SJSA1 (cell line): Measurements from ENCODE around the gene GSDME. TPM values are rescaled to one million over a fixed set of nuclear protein-coding genes. Genes with fewer than 3 reads are reported as not detected.

ENCODE experiments used
- DNase-seq, 2 experiments: peaks; one replicate each; pipeline ENCODE4 v3.0.0-alpha.2; 2015 to 2020; ENCODE audit warnings: low spot score in 2 of 2, low read depth in 1 of 2
- H3K27ac ChIP-seq: fragments of 250-450 bp; sonication (Bioruptor Pico); 2 replicates; pipeline ENCODE4 v1.5.1; 2020; ENCODE audit warnings: mild to moderate bottlenecking, moderate library complexity
- H3K27me3 ChIP-seq: fragments of 250-450 bp; sonication (Bioruptor Pico); replicated peaks from 2 replicates; pipeline ENCODE4 v1.5.1; 2020; ENCODE audit warnings: mild to moderate bottlenecking, moderate library complexity
- H3K36me3 ChIP-seq: fragments of 250-450 bp; sonication (Bioruptor Pico); 2 replicates; pipeline ENCODE4 v1.5.1; 2020; ENCODE audit warnings: mild to moderate bottlenecking
- H3K4me1 ChIP-seq: fragments of 250-450 bp; sonication (Bioruptor Pico); replicated peaks from 2 replicates; pipeline ENCODE4 v1.6.1; 2021; ENCODE audit warnings: mild to moderate bottlenecking
- H3K4me3 ChIP-seq: fragments of 250-450 bp; sonication (Bioruptor Pico); 2 replicates; pipeline ENCODE4 v1.5.1; 2020; ENCODE audit warnings: mild to moderate bottlenecking
- H3K9me3 ChIP-seq: fragments of 250-450 bp; sonication (Bioruptor Pico); replicated peaks from 2 replicates; pipeline ENCODE4 v1.5.1; 2020; ENCODE audit warnings: mild to moderate bottlenecking
- total RNA-seq: library from RNA; depleted of rRNA; stranded (reverse); fragments of >200 nt; shearing (Covaris generic); gene quantifications from 2 replicates; pipeline ENCODE4 v1.2.3, GENCODE V29; 2014; rRNA removed

Gene GSDME
- total RNA-seq, 1 experiment from 2014 or later = 7.9 TPM

- DNase-seq = peak in 1 of 2 experiments; percentile 33
- no peaks in the 10 kb centered on the region for H3K27me3 ChIP-seq
- peaks cover 13% of the 10 kb centered on the region for H3K4me1 ChIP-seq
- peak overlapping the region; percentile 2; the same call in 1 of the 2 replicates for H3K27ac ChIP-seq
- H3K36me3 ChIP-seq = no peaks in the 10 kb centered on the region
- no peak overlapping the region for H3K4me3 ChIP-seq
- H3K9me3 ChIP-seq = no peaks in the 10 kb centered on the region
Observed at GRCh38 chr7:24668927-24669635, 88.2 kb downstream of the GSDME start.

- Histone ChIP-seq H3K36me3 (no peaks in the 10 kb centered on the region), H3K9me3 (no peaks in the 10 kb centered on the region), H3K4me3 (no peak overlapping the region), H3K27ac (no peak overlapping the region), H3K4me1 (peaks cover 13% of the 10 kb centered on the region), H3K27me3 (no peaks in the 10 kb centered on the region)
- DNase-seq = peak in 1 of 2 experiments; percentile 41
Observed at GRCh38 chr7:24665564-24666294, 91.5 kb downstream of the GSDME start.

GRCh38 chr7:24660546-24660945 lies 96.7 kb downstream of the GSDME start:
- Histone ChIP-seq H3K36me3 (no peaks in the 10 kb centered on the region), H3K4me1 (no peaks in the 10 kb centered on the region), H3K4me3 (no peak overlapping the region), H3K27me3 (no peaks in the 10 kb centered on the region), H3K9me3 (no peaks in the 10 kb centered on the region), H3K27ac (no peak overlapping the region)
- DNase-seq = no peak

DNA sequence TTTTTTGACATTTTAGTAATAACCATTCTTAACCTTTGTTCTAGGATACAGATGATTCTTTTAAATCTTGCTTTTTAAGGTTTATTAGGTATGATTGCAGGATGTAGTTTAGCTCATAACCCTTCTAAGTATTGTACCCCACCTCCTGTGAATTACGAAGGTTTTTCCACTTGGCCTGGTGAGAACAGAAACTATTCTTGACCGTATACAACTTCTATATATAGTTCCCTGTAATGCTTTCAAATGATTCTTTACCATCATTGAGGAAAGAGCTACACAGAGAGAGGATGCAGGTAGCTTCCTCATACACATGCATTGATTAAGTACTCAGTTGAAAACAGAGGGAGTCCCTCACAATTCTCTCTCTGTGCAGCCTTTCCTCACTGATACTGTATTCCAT lies 97.8 kb downstream of the GSDME start:
- H3K4me3 ChIP-seq = no peak overlapping the region
- no peaks in the 10 kb centered on the region for H3K9me3 ChIP-seq
- DNase-seq = no peak
- H3K27ac ChIP-seq = no peak overlapping the region
- H3K36me3 ChIP-seq = no peaks in the 10 kb centered on the region
- no peaks in the 10 kb centered on the region for H3K27me3 ChIP-seq
- no peaks in the 10 kb centered on the region for H3K4me1 ChIP-seq

- peaks cover 4% of the 10 kb centered on the region; the same call in 1 of the 2 replicates for H3K4me1 ChIP-seq
- no peak overlapping the region for H3K4me3 ChIP-seq
- no peak overlapping the region for H3K27ac ChIP-seq
- no peaks in the 10 kb centered on the region for H3K27me3 ChIP-seq
- H3K9me3 ChIP-seq = no peaks in the 10 kb centered on the region; the same call in 1 of the 2 replicates
- DNase-seq = no peak
- no peaks in the 10 kb centered on the region for H3K36me3 ChIP-seq
Observed at GRCh38 chr7:24657980-24658379, 99.3 kb downstream of the GSDME start.

DNA sequence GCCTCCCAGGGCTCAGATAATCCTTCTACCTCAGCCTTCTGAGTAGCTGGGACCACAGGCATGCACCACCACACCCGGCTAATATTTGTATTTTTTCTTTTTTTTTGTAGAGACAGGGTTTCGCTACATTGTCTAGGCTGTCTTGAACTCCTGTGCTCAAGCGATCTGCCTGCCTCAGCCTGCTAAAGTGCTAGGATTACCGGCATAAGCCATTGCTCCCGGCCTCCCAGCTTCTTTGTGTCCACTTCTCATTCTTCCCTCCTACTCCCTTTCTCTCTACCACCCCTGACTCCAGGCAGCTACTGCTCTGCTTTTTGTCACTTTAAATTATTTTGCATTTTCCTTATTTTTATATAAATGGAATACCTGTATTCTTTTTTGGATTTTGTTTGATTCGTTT lies 100.7 kb downstream of the GSDME start:
- Histone ChIP-seq H3K9me3 (no peaks in the 10 kb centered on the region; the same call in 1 of the 2 replicates), H3K36me3 (no peaks in the 10 kb centered on the region), H3K4me1 (peaks cover 4% of the 10 kb centered on the region; the same call in 1 of the 2 replicates), H3K4me3 (no peak overlapping the region), H3K27ac (no peak overlapping the region), H3K27me3 (no peaks in the 10 kb centered on the region)
- no peak for DNase-seq

GRCh38 chr7:24654305-24654704 lies 103.0 kb downstream of the GSDME start:
- Histone ChIP-seq H3K36me3 (no peaks in the 10 kb centered on the region), H3K4me3 (no peak overlapping the region), H3K27me3 (no peaks in the 10 kb centered on the region), H3K4me1 (peaks cover 4% of the 10 kb centered on the region; the same call in 1 of the 2 replicates), H3K27ac (no peak overlapping the region), H3K9me3 (no peaks in the 10 kb centered on the region; the same call in 1 of the 2 replicates)
- DNase-seq = no peak

DNA sequence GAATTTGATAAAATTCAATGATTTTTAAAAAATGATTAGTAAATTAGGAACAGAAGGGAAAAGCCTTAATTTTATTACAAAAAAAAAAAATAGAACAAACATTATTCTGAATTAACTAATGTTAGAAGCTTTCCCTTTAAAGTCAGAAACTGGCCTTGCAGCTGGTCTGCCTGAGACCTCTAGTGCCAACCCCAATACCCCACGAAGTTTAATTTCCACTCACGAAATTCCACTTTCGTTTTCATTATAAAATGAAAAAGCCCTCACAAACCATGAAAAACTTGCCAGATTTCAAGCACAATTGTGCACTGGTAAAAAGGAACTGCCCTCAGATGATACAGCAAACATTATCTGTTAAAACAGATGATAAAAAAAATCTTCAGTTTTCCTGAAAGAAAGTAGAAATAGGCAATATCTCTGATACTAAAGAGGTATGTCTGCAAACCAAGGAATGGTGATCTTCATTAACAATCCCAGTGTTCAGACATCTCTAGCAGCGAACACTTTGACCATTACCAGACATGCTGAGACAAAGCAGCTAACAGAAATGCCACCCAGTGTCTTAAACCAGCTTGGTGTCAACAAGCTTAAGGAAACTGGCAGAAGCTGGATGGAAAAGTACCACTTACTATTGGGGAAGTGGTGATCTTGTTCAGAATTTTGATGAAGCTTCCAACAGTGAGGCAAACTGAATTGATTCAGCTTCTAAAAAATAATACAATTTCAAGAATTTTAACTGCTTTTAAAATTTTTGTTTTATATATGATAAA lies 103.8 kb downstream of the GSDME start:
- no peak overlapping the region for H3K27ac ChIP-seq
- 0 out of 2 replicates have a peak overlapping the region, but pooled peaks have one; percentile 6 for H3K4me3 ChIP-seq
- H3K36me3 ChIP-seq = no peaks in the 10 kb centered on the region
- peaks cover 4% of the 10 kb centered on the region; the same call in 1 of the 2 replicates for H3K4me1 ChIP-seq
- H3K9me3 ChIP-seq = no peaks in the 10 kb centered on the region; the same call in 1 of the 2 replicates
- no peak for DNase-seq
- no peaks in the 10 kb centered on the region for H3K27me3 ChIP-seq

DNA sequence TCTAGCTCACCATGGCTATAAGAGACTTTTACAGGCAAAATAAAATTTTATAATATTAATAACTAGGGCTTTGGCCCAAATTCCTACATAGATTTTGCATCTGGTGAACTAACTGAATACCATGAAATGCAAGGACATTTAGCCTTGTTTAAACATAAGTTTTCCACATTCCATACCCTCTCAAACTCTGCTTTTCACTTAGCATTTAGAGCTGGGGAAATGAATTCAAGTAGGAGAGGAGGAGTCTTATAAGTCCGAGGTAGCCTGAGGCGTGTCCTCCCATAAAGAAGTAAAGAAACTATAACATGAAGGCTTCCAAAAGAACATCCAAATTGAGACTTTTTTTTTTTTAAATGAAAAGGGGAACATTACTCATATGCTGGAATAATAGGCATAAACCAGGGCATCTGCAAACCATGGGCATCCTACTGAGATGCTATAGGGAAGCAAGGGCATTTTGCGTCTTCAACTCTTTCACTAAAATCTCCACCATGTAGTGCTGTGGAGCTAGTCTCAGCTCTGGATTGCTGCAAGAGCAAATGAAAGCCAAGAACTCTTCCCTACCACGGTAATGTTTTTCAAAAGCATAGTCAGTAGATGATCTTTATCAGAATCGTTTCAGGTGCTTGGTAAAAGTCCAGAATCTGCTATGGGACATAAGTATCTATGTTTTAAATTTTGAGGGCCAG lies 104.9 kb downstream of the GSDME start:
- no peak for DNase-seq
- peaks cover 4% of the 10 kb centered on the region; the same call in 1 of the 2 replicates for H3K4me1 ChIP-seq

More for the DNA sequence above, 104.9 kb downstream of the GSDME start:
- no peak overlapping the region for H3K4me3 ChIP-seq
- no peaks in the 10 kb centered on the region for H3K27me3 ChIP-seq
- no peak overlapping the region for H3K27ac ChIP-seq
- H3K36me3 ChIP-seq = no peaks in the 10 kb centered on the region
- no peaks in the 10 kb centered on the region; the same call in 1 of the 2 replicates for H3K9me3 ChIP-seq

Other genes with a start within 250 kb of the GSDME start
- 9.9 and 12.9 TPM in 2 replicates for gene PALS2, start 184.0 kb downstream of the GSDME start, total RNA-seq
- gene OSBPL3, start 222.7 kb upstream of the GSDME start, total RNA-seq = 11.3 and 13.6 TPM in 2 replicates